SK-N-SH (cell line): ENCODE data around the gene PCSK5. TPM values are rescaled to one million over a fixed set of nuclear protein-coding genes. Genes with fewer than 3 reads are reported as not detected.

Source experiments
- CTCF ChIA-PET: fragments of 300-600, 350-600 bp; formaldehyde crosslinking; extraction: SDS; loops from one replicate; lab custom pipeline; 2021; lab: Yijun Ruan, JAX
- POLR2A ChIA-PET: fragments of 350-600 bp; sonication (Branson Sonifier 250); formaldehyde crosslinking; extraction: SDS; loops from one replicate; lab custom pipeline; 2020; ENCODE audit warnings: antibody characterized with exemption, inconsistent platforms; lab: Yijun Ruan, JAX
- DNase-seq: peaks from one replicate; pipeline ENCODE4 v3.0.0; 2012
- H2AFZ ChIP-seq: fragments of 200-600 bp; sonication (generic); 2 replicates; pipeline ENCODE4 v1.8.1; 2016; ENCODE audit warnings: antibody characterized with exemption, mild to moderate bottlenecking, low read depth
- H3F3A ChIP-seq: fragments of 200-600 bp; sonication (generic); replicated peaks from 2 replicates; pipeline ENCODE3; 2016; ENCODE audit warnings: antibody characterized with exemption, mild to moderate bottlenecking; ENCODE audit not compliant: insufficient read depth
- H3K27ac ChIP-seq, 2 experiments: fragments of 200-500 bp in 1 of 2; fragments of 200-600 bp in 1 of 2; sonication (Bioruptor generic) in 1 of 2; sonication (generic), shearing (Covaris generic) in 1 of 2; 2 replicates each; pipeline versions ENCODE4 v1.5.1 to v1.6.1; 2014 to 2016; ENCODE audit warnings: low read depth in 2 of 2, inconsistent platforms in 1 of 2, low read length in 1 of 2, mild to moderate bottlenecking in 1 of 2, mixed read lengths in 1 of 2
- H3K27me3 ChIP-seq: fragments of 200-600 bp; sonication (generic), shearing (Covaris generic); 2 replicates; pipeline ENCODE4 v1.6.1; 2016; ENCODE audit warnings: mixed run types; ENCODE audit not compliant: insufficient read depth
- H3K36me3 ChIP-seq, 2 experiments: fragments of 200-500 bp in 1 of 2; fragments of 200-600 bp in 1 of 2; sonication (Bioruptor generic) in 1 of 2; sonication (generic) in 1 of 2; replicated peaks in 1 of 2; 2 replicates each; pipeline versions ENCODE3 to v1.5.1; 2014 to 2016; ENCODE audit warnings: low read length in 1 of 2, mild to moderate bottlenecking in 1 of 2; ENCODE audit not compliant: insufficient read depth in 2 of 2, control insufficient read depth in 1 of 2
- H3K4me1 ChIP-seq, 2 experiments: fragments of 200-500 bp in 1 of 2; fragments of 200-600 bp in 1 of 2; sonication (Bioruptor generic) in 1 of 2; sonication (generic), shearing (Covaris generic) in 1 of 2; 2 replicates each; pipeline versions ENCODE4 v1.5.1 to v1.6.1; 2014 to 2016; ENCODE audit warnings: low read depth in 1 of 2, low read length in 1 of 2, mixed run types in 1 of 2; ENCODE audit not compliant: insufficient read depth in 2 of 2, control insufficient read depth in 1 of 2
- H3K4me2 ChIP-seq: fragments of 200-600 bp; sonication (generic), shearing (Covaris generic); 2 replicates; pipeline ENCODE4 v1.6.1; 2017; ENCODE audit warnings: mixed run types
- H3K4me3 ChIP-seq, 2 experiments: fragments of 200-500 bp in 1 of 2; fragments of 200-600 bp in 1 of 2; sonication (Bioruptor generic) in 1 of 2; sonication (generic), shearing (Covaris generic) in 1 of 2; 2 replicates each; pipeline versions ENCODE4 v1.5.1 to v1.8.1; 2014 to 2016; ENCODE audit warnings: low read depth in 2 of 2, inconsistent platforms in 1 of 2, low read length in 1 of 2, mild to moderate bottlenecking in 1 of 2, mixed read lengths in 1 of 2, moderate library complexity in 1 of 2
- H3K79me2 ChIP-seq: fragments of 200-600 bp; sonication (generic); 2 replicates; pipeline ENCODE4 v1.8.1; 2017; ENCODE audit warnings: mild to moderate bottlenecking; ENCODE audit not compliant: insufficient read depth
- H3K9ac ChIP-seq: fragments of 200-600 bp; sonication (generic); 2 replicates; pipeline ENCODE4 v1.6.1; 2017; ENCODE audit warnings: mixed run types
- H3K9me2 ChIP-seq: fragments of 200-600 bp; sonication (generic); 2 replicates; pipeline ENCODE4 v1.6.1; 2017; ENCODE audit warnings: mixed run types
- H3K9me3 ChIP-seq: fragments of 200-600 bp; sonication (generic); 2 replicates; pipeline ENCODE4 v1.6.1; 2017; ENCODE audit warnings: mixed run types, mild to moderate bottlenecking, moderate library complexity
- H4K20me1 ChIP-seq: fragments of 200-600 bp; sonication (generic); 2 replicates; pipeline ENCODE4 v1.6.1; 2017; ENCODE audit warnings: mild to moderate bottlenecking, mixed run types; ENCODE audit not compliant: insufficient read depth
- CHD2 ChIP-seq: fragments of 150-350 bp; IDR thresholded peaks from 2 replicates; pipeline ENCODE4 v1.6.1; 2018; ENCODE audit warnings: low read length; ENCODE audit not compliant: partially characterized antibody
- ELF1 ChIP-seq: IDR thresholded peaks from 2 replicates; pipeline ENCODE4 v1.4.0; 2012
- EP300 ChIP-seq, 2 experiments: IDR thresholded peaks; 2 replicates each; pipeline versions ENCODE4 v1.4.0 to v1.6.1; 2012; ENCODE audit warnings: borderline replicate concordance in 1 of 2, low read depth in 1 of 2, low read length in 1 of 2
- EZH2phosphoT487 ChIP-seq: fragments of 200-600 bp; sonication (generic); IDR thresholded peaks from 2 replicates; pipeline ENCODE4 v1.6.1; 2017; ENCODE audit warnings: low read depth, mixed run types, mild to moderate bottlenecking, antibody characterized with exemption, moderate library complexity, borderline replicate concordance
- FOSL2 ChIP-seq: IDR thresholded peaks from 2 replicates; pipeline ENCODE4 v1.4.0; 2012; ENCODE audit warnings: low read depth, mild to moderate bottlenecking, moderate library complexity, borderline replicate concordance
- FOXM1 ChIP-seq: IDR thresholded peaks from 2 replicates; pipeline ENCODE4 v1.4.0; 2012; ENCODE audit warnings: low read depth, mild to moderate bottlenecking
- GATA2 ChIP-seq: sonication (generic); formaldehyde crosslinking; IDR thresholded peaks from 2 replicates; pipeline ENCODE4 v1.5.0; 2020; ENCODE audit warnings: mild to moderate bottlenecking, missing genetic modification reagents
- MEF2A ChIP-seq: IDR thresholded peaks from 2 replicates; pipeline ENCODE4 v1.4.0; 2012; ENCODE audit warnings: low read depth, borderline replicate concordance
- MXI1 ChIP-seq: IDR thresholded peaks from 2 replicates; pipeline ENCODE4 v1.6.1; 2012; ENCODE audit warnings: mild to moderate bottlenecking, low read depth, low read length, improper control_type of control experiment
- NFIC ChIP-seq: IDR thresholded peaks from 2 replicates; pipeline ENCODE4 v1.4.0; 2012; ENCODE audit warnings: borderline replicate concordance
- POLR2AphosphoS5 ChIP-seq: IDR thresholded peaks from 2 replicates; pipeline ENCODE4 v1.6.1; 2012; ENCODE audit warnings: low read depth, low read length
- RCOR1 ChIP-seq: fragments of 150-350 bp; IDR thresholded peaks from 2 replicates; pipeline ENCODE4 v1.6.1; 2017; ENCODE audit warnings: antibody characterized with exemption, low read length
- RFX5 ChIP-seq: IDR thresholded peaks from 2 replicates; pipeline ENCODE4 v1.6.1; 2012; ENCODE audit warnings: mild to moderate bottlenecking, improper control_type of control experiment, low read length
- RXRA ChIP-seq: IDR thresholded peaks from 2 replicates; pipeline ENCODE4 v1.4.0; 2012; ENCODE audit warnings: low read depth, mild to moderate bottlenecking, borderline replicate concordance
- SIN3A ChIP-seq: IDR thresholded peaks from 2 replicates; pipeline ENCODE4 v1.6.1; 2012; ENCODE audit warnings: low read depth, mild to moderate bottlenecking, low read length, moderate library complexity, borderline replicate concordance
- SMC3 ChIP-seq: IDR thresholded peaks from 2 replicates; pipeline ENCODE4 v1.6.1; 2012; ENCODE audit warnings: low read depth, low read length, improper control_type of control experiment
- TAF1 ChIP-seq: IDR thresholded peaks from 2 replicates; pipeline ENCODE4 v1.6.1; 2012; ENCODE audit warnings: low read depth, mild to moderate bottlenecking, low read length, moderate library complexity, borderline replicate concordance
- TEAD4 ChIP-seq: IDR thresholded peaks from 2 replicates; pipeline ENCODE4 v1.4.0; 2012; ENCODE audit warnings: mild to moderate bottlenecking, borderline replicate concordance; ENCODE audit not compliant: insufficient read depth
- WGBS: methylation state at CpG from one replicate; pipeline ENCODE4 v1.1.6; 2017; ENCODE audit warnings: low lambda C conversion rate; 5-methylcytosine and 5-hydroxymethylcytosine counted together
- polyA plus RNA-seq, 3 experiments: library from polyadenylated mRNA; depleted of rRNA; stranded (reverse); fragments of >200 nt; gene quantifications; 2 replicates each; pipeline ENCODE4 v1.2.3, GENCODE V29; 2012
- TF ChIP-seq, protein P1 (sequence below): IDR thresholded peaks from 2 replicates; pipeline ENCODE4; 2012
- TF ChIP-seq, protein P2 (sequence below): fragments of 200-600 bp; sonication (generic); IDR thresholded peaks from 2 replicates; pipeline ENCODE4 v1.6.1; 2017; ENCODE audit warnings: antibody characterized with exemption, mild to moderate bottlenecking, moderate library complexity
- TF ChIP-seq, protein P3 (sequence below): fragments of 150-350 bp; IDR thresholded peaks from 2 replicates; pipeline ENCODE4 v1.6.1; 2016; ENCODE audit warnings: mild to moderate bottlenecking, low read depth, low read length

PCSK5 gene
- polyA plus RNA-seq, 1 of the 3 experiments (the other 2 are of a cell fraction), result 0.08 TPM

DNA sequence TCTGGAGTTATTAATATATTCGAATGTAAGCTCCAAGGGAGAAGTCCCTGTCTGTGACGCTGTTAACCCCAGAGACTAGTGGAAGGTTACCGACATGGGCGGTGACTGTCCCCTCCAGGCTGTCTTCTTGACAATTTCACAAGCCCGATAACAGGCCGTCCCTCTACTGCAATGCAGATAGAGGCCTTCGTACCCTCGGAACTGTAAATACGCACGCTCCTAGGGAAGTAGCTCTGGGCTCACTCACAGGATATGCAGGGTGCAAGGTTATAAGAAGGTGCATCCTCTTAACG is 504.4 kb downstream of the PCSK5 start:
- H2AFZ ChIP-seq, result peak overlapping the region; percentile 97
- H3F3A ChIP-seq, result peaks cover 13% of the 10 kb centered on the region
- H3K4me2 ChIP-seq, result peak overlapping the region; percentile 93
- H3K9me3 ChIP-seq, result no peaks in the 10 kb centered on the region
- H3K79me2 ChIP-seq, result peaks cover 28% of the 10 kb centered on the region
- peaks cover 5% of the 10 kb centered on the region in 2 experiments; a peak in 1 of 4 replicates for H3K4me1 ChIP-seq
- H3K9me2 ChIP-seq, result no peaks in the 10 kb centered on the region
- peak overlapping the region; percentile 98 for H3K9ac ChIP-seq
- CTCF ChIA-PET, result interaction anchor here (0.9 to 1.8 kb wide), 3 partner anchors 11 to 16 kb away, joined by 3 to 7 read pairs (median 6); no protein-coding TSS in a partner anchor
- H4K20me1 ChIP-seq, result no peaks in the 10 kb centered on the region
- WGBS, result 6% methylated on average over 11 of the region's 11 CpGs
- peak overlapping the region; percentile 94 for H3K27ac ChIP-seq
- POLR2A ChIA-PET, result interaction anchor here (1.3 kb wide), 1 partner anchor 25 kb away, joined by 4 read pairs; no protein-coding TSS in a partner anchor
- peaks cover 0 to 12% of the 10 kb centered on the region in 2 experiments for H3K36me3 ChIP-seq
- no peaks in the 10 kb centered on the region for H3K27me3 ChIP-seq
- TF ChIP-seq MEF2A (no peak), SIN3A (no peak), ELF1 (no peak), SMC3 (no peak), TAF1 (no peak), POLR2AphosphoS5 (no peak), MXI1 (peak; percentile 35; the same call in 1 of the 2 replicates), RXRA (no peak), EZH2phosphoT487 (no peak), RCOR1 (no peak), GATA2 (CRISPR knock-in tag) (no peak), EP300 (IDR thresholded peaks at IDR 0.05; ENCODE audit: borderline replicate concordance in 1 of 2, low read depth in 1 of 2, low read length in 1 of 2) (peak in 1 of 2 experiments; percentile 6; a peak in 1 of 4 replicates), NFIC (no peak), TEAD4 (no peak), FOXM1 (no peak)
- TF ChIP-seq, protein P1, sequence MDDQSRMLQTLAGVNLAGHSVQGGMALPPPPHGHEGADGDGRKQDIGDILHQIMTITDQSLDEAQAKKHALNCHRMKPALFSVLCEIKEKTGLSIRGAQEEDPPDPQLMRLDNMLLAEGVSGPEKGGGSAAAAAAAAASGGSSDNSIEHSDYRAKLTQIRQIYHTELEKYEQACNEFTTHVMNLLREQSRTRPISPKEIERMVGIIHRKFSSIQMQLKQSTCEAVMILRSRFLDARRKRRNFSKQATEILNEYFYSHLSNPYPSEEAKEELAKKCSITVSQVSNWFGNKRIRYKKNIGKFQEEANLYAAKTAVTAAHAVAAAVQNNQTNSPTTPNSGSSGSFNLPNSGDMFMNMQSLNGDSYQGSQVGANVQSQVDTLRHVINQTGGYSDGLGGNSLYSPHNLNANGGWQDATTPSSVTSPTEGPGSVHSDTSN, result no peak
- peak; percentile 70 for DNase-seq
- peak overlapping the region; percentile 84 for H3K4me3 ChIP-seq

DNA sequence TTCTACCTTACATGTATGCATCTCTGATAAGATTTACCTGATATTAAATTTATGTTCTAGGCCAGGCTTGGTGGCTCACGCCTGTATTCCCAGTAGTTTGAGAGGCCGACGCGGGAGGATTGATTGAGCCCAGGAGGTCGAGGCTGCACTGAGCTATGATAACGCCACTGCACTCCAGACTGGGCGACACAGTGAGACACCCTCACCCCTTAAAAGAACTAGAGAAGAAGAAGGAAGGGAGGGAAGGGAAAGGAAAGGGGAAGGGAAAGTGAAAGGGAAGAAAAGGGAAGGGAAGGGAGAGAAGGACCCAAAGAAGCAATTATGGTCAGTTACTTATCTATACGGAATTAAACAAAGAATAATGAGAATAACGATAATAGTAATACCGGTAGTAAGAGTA is 504.9 kb downstream of the PCSK5 start:
- Histone ChIP-seq H3F3A (peaks cover 13% of the 10 kb centered on the region), H3K9me2 (no peaks in the 10 kb centered on the region), H2AFZ (peak overlapping the region; percentile 97), H3K4me3 (peak overlapping the region in 1 of 2 experiments; percentile 84; a peak in 1 of 4 replicates), H3K9ac (peak overlapping the region; percentile 98; the same call in 1 of the 2 replicates), H3K27ac (peak overlapping the region; percentile 94; a peak in 3 of 4 replicates), H3K36me3 (peaks cover 0 to 12% of the 10 kb centered on the region in 2 experiments), H3K4me1 (peaks cover 5% of the 10 kb centered on the region in 2 experiments; a peak in 1 of 4 replicates), H3K9me3 (no peaks in the 10 kb centered on the region), H4K20me1 (no peaks in the 10 kb centered on the region), H3K4me2 (peak overlapping the region; percentile 93), H3K79me2 (peaks cover 28% of the 10 kb centered on the region), H3K27me3 (no peaks in the 10 kb centered on the region)
- no peak for DNase-seq
- POLR2A ChIA-PET, result interaction anchor here (1.3 kb wide), 1 partner anchor 24 kb away, joined by 4 read pairs; no protein-coding TSS in a partner anchor
- 92% methylated on average over 10 of the region's 10 CpGs for WGBS
- CTCF ChIA-PET, result interaction anchor here (1.2 kb wide), 1 partner anchor 11 kb away, joined by 7 read pairs; no protein-coding TSS in a partner anchor
- TF ChIP-seq, protein P2, sequence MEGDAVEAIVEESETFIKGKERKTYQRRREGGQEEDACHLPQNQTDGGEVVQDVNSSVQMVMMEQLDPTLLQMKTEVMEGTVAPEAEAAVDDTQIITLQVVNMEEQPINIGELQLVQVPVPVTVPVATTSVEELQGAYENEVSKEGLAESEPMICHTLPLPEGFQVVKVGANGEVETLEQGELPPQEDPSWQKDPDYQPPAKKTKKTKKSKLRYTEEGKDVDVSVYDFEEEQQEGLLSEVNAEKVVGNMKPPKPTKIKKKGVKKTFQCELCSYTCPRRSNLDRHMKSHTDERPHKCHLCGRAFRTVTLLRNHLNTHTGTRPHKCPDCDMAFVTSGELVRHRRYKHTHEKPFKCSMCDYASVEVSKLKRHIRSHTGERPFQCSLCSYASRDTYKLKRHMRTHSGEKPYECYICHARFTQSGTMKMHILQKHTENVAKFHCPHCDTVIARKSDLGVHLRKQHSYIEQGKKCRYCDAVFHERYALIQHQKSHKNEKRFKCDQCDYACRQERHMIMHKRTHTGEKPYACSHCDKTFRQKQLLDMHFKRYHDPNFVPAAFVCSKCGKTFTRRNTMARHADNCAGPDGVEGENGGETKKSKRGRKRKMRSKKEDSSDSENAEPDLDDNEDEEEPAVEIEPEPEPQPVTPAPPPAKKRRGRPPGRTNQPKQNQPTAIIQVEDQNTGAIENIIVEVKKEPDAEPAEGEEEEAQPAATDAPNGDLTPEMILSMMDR, result no peak
- TF ChIP-seq GATA2 (CRISPR knock-in tag) (no peak), RFX5 (no peak), MXI1 (no peak), FOXM1 (no peak), SMC3 (no peak), NFIC (no peak), FOSL2 (no peak), CHD2 (no peak), SIN3A (no peak), RXRA (no peak), EP300 (IDR thresholded peaks at IDR 0.05; ENCODE audit: borderline replicate concordance in 1 of 2, low read depth in 1 of 2, low read length in 1 of 2) (no peak), ELF1 (no peak)
- TF ChIP-seq, protein P3, sequence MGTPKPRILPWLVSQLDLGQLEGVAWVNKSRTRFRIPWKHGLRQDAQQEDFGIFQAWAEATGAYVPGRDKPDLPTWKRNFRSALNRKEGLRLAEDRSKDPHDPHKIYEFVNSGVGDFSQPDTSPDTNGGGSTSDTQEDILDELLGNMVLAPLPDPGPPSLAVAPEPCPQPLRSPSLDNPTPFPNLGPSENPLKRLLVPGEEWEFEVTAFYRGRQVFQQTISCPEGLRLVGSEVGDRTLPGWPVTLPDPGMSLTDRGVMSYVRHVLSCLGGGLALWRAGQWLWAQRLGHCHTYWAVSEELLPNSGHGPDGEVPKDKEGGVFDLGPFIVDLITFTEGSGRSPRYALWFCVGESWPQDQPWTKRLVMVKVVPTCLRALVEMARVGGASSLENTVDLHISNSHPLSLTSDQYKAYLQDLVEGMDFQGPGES, result no peak
